ENCODE data around the gene WAPL. TPM values are rescaled to one million over a fixed set of nuclear protein-coding genes. Genes with fewer than 3 reads are reported as not detected.

The WAPL gene
- total and polyA plus RNA-seq, 9 of the 15 experiments (the other 6 are each of a cell fraction or from before 2014, with no cell fraction given): 14.3 to 36.4 (median 25.3) TPM

- TF ChIP-seq EHMT2 (IDR thresholded peaks at IDR 0.05) (peak; percentile 83), HMGXB4 (CRISPR knock-in tag; IDR thresholded peaks at IDR 0.05) (no peak), SNRNP70 (optimal IDR thresholded peaks at IDR 0.05; ENCODE audit: low read depth, low read length) (no peak), TBP (optimal IDR thresholded peaks at IDR 0.05; ENCODE audit: low read depth, low read length) (no peak)
Measured at GRCh38 chr10:86553639-86554038, 32.0 kb upstream of the WAPL start (continued).

GRCh38 chr10:86553213-86553612, 31.6 kb upstream of the WAPL start:
- DNase-seq (ENCODE audit: extremely low read depth in 1 of 4, low spot score in 3 of 4): no peak
- no TSS peak for BruUV-seq (replicated peaks)
- H2AFZ ChIP-seq (ENCODE audit: low read depth, low read length): no peak overlapping the region
- H3K27ac ChIP-seq (ENCODE audit: extremely low read depth, low read depth, low read length): no peak overlapping the region
- H4K20me1 ChIP-seq (replicated peaks; ENCODE audit: control insufficient read depth, insufficient read depth, low read length): no peaks in the 10 kb centered on the region
- no peak overlapping the region for H3K9ac ChIP-seq (ENCODE audit: insufficient read depth in 1 of 2, low read depth in 2 of 2, low read length in 2 of 2)
- no peak overlapping the region for H3K4me3 ChIP-seq
- no peaks in the 10 kb centered on the region; a peak in 1 of 5 replicates for H3K4me1 ChIP-seq (replicated peaks in 1 of 2; ENCODE audit: control insufficient read depth in 2 of 2, insufficient read depth in 2 of 2, low read length in 2 of 2)
- no peak for ATAC-seq
- 2% methylated on average over 4 of the region's 5 CpGs for WGBS (ENCODE audit: insufficient coverage, low coverage, missing lambda C conversion rate)
- CTCF ChIA-PET (ENCODE audit: low intra/inter-chr PET ratio): no interaction called here
- no peak overlapping the region for H3K4me2 ChIP-seq (ENCODE audit: insufficient read depth, low read length)
- FAIRE-seq: no peak
- POLR2A ChIA-PET: no interaction called here
- intact Hi-C loops (cut with micrococcal nuclease): no loop called here
- H3K36me3 ChIP-seq (ENCODE audit: control insufficient read depth, insufficient read depth, low read length): no peaks in the 10 kb centered on the region
- in situ Hi-C loops (cut with MboI): no loop called here
- H3K27me3 ChIP-seq (ENCODE audit: control insufficient read depth in 2 of 2, insufficient read depth in 2 of 2, low read length in 2 of 2): peaks cover 0 to 29% of the 10 kb centered on the region in 2 experiments; a peak in 2 of 5 replicates
- no peaks in the 10 kb centered on the region for H3K79me2 ChIP-seq (ENCODE audit: control insufficient read depth, insufficient read depth, low read length)
- no peak for TF ChIP-seq POLR2A (conservative IDR thresholded peaks at IDR 0.05)
- TF ChIP-seq HLTF (IDR thresholded peaks at IDR 0.05): no peak
- TF ChIP-seq CREBBP (IDR thresholded peaks at IDR 0.05; ENCODE audit: low read depth, low read length): no peak
- no peak for TF ChIP-seq ZNF512 (tag; IDR thresholded peaks at IDR 0.05)
- TF ChIP-seq BCOR (IDR thresholded peaks at IDR 0.05): no peak
- TF ChIP-seq SOX6 (IDR thresholded peaks at IDR 0.05): no peak
- no peak for TF ChIP-seq USF2 (CRISPR knock-in tag; IDR thresholded peaks at IDR 0.05)
- TF ChIP-seq TBP (optimal IDR thresholded peaks at IDR 0.05; ENCODE audit: low read depth, low read length): no peak
- TF ChIP-seq ILF3 (IDR thresholded peaks at IDR 0.05; ENCODE audit: borderline replicate concordance): no peak
- TF ChIP-seq SMARCE1 (IDR thresholded peaks at IDR 0.05): no peak
- H3K9me1 ChIP-seq (ENCODE audit: control insufficient read depth, insufficient read depth, low read length): no peaks in the 10 kb centered on the region
- no peaks in the 10 kb centered on the region for H3K9me3 ChIP-seq (replicated peaks; ENCODE audit: control insufficient read depth, insufficient read depth, low read depth, low read length)

Data from K562 (cell line).